ENCODE measurements around the gene MRPL12. TPM values are rescaled to one million over a fixed set of nuclear protein-coding genes. Genes with fewer than 3 reads are reported as not detected.

The MRPL12 gene
- total RNA-seq, 1 donor from 2014 or later = 106 TPM

GRCh38 chr17:81727324-81728031 lies 24.3 kb downstream of the MRPL12 start:
- H3K4me3 Mint-ChIP-seq = no peak overlapping the region
- no peak overlapping the region for H3K27ac Mint-ChIP-seq (ENCODE audit: unreplicated experiment)
- TF ChIP-seq CTCF (conservative IDR thresholded peaks at IDR 0.05) = no peak
- no peaks in the 10 kb centered on the region for H3K36me3 Mint-ChIP-seq (ENCODE audit: low read depth)
- H3K9me3 Mint-ChIP-seq = no peaks in the 10 kb centered on the region
- H3K27me3 Mint-ChIP-seq (ENCODE audit: low read depth) = peaks cover 16% of the 10 kb centered on the region
- peaks cover 2% of the 10 kb centered on the region for H3K4me1 Mint-ChIP-seq
- no peak for DNase-seq (ENCODE audit: low read depth, low spot score)

DNA sequence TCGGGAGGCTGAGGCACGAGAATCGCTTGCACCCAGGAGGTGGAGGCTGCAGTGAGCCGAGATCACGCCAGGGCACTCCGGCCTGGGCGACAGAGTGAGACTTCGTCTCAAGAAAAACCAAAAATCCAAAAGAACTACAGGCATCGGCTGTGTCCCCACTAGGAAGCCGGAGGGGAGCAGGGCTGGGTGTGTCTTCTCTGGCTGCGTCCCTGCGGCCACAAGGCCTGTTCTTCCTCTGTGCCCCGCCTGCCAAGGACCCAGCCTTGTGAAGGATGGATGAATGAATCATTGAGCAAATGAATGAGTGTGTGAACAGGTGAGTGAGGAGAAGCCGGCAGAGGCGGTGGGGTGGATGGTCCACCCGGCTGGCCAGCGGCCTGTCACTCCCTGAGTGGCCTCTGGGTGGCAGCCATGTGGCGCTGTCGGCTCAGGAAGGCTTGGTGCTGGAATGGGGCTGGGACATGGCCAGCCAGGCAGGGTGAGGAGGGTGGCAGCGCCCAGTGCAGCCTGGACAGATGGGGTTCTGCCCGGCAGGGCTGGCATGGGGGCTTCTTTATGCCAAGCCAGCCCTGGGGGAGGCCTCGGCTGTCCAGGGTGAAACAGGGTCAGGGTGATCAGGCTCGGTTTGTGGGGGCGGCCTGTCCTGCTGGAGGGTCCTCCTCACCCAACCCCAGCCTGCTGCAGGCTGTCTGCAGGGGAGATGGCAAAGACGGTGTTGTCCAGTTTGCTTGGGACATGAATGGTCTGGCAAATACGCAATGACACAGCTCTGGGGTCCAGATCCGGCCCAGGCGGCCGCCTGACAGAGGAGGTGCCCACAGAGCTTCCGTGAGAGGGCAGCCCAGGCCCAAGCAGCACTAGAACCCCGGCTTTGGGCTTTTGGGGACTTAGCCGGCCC lies 30.6 kb downstream of the MRPL12 start:
- Mint-ChIP-seq H3K36me3 (ENCODE audit: low read depth) (no peaks in the 10 kb centered on the region), H3K27ac (ENCODE audit: unreplicated experiment) (no peak overlapping the region)

DNA sequence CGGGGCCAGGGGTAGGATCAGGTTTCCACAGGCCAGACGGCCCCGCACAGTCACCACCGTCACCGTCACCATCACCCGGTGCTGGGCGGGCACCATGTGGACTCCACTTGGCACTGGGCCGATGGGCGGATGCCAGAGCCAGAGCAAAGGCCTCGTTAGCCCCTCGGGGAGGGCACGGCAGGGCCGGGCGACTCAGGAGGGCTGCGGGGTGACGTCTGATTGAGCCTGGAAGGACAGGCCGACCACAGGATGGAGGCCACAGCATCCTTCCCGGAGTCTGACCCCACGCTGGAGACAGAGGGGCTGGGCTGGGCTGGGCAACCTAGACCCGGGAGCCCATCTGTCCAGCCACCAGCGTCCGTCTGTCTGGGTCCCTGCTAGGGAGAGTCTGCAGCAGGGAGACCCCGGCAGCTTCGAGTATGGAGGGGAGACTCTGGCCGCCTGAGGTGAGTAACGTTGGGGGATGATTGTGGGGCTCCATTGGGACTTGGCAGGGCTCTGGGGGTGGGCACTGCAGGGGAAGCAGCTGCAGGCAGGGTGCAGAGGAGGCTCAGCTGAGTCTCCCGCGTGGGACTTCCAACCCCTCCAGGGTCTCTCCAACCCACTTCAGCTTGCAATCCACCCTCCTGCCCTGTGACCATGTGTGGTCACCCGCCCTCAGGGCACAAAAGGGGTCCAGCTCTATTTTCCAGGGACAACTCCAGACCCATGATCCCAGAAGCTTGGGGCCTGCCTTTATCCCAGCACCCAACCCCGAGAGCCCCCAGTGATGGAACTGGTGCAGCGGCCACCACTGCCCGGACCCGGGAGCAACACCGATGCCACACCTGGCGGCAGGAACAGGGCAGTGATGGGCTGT lies 31.5 kb downstream of the MRPL12 start:
- Mint-ChIP-seq H3K4me1 (peaks cover 4% of the 10 kb centered on the region), H3K9me3 (no peaks in the 10 kb centered on the region), H3K4me3 (no peak overlapping the region), H3K27me3 (ENCODE audit: low read depth) (peaks cover 23% of the 10 kb centered on the region), H3K27ac (ENCODE audit: unreplicated experiment) (no peak overlapping the region), H3K36me3 (ENCODE audit: low read depth) (no peaks in the 10 kb centered on the region)
- DNase-seq (ENCODE audit: low read depth, low spot score) = no peak
- no peak for TF ChIP-seq CTCF (conservative IDR thresholded peaks at IDR 0.05)

More for the DNA sequence above, 30.6 kb downstream of the MRPL12 start:
- Mint-ChIP-seq H3K4me1 (peaks cover 4% of the 10 kb centered on the region), H3K4me3 (no peak overlapping the region), H3K9me3 (no peaks in the 10 kb centered on the region), H3K27me3 (ENCODE audit: low read depth) (peaks cover 23% of the 10 kb centered on the region)
- peak; percentile 83 for DNase-seq (ENCODE audit: low read depth, low spot score)
- peak; percentile 90 for TF ChIP-seq CTCF (conservative IDR thresholded peaks at IDR 0.05)

- no peak overlapping the region for H3K27ac Mint-ChIP-seq (ENCODE audit: unreplicated experiment)
- no peak overlapping the region for H3K4me3 Mint-ChIP-seq
These were observed 32.3 kb downstream of the MRPL12 start for GRCh38 chr17:81735264-81736102.

More at GRCh38 chr17:81735264-81736102, 32.3 kb downstream of the MRPL12 start:
- no peaks in the 10 kb centered on the region for H3K9me3 Mint-ChIP-seq
- peaks cover 4% of the 10 kb centered on the region for H3K4me1 Mint-ChIP-seq
- DNase-seq (ENCODE audit: low read depth, low spot score) = no peak
- H3K36me3 Mint-ChIP-seq (ENCODE audit: low read depth) = no peaks in the 10 kb centered on the region
- TF ChIP-seq CTCF (conservative IDR thresholded peaks at IDR 0.05) = no peak
- peaks cover 21% of the 10 kb centered on the region for H3K27me3 Mint-ChIP-seq (ENCODE audit: low read depth)
